Measurements from ENCODE around the gene DIO1. TPM values are rescaled to one million over a fixed set of nuclear protein-coding genes. Genes with fewer than 3 reads are reported as not detected.

Gene DIO1
- total RNA-seq, result 1.1 and 1.3 TPM in 2 replicates
- long read RNA-seq, partial matches to known transcripts, result 0 of 3 reads
- long read RNA-seq, other reads (novel, unspliced or antisense), result 0 of 3 reads

GRCh38 chr1:53893999-53894636, at the start of gene DIO1:
Gene DIO1, plus strand, starts transcription at chr1:53894187. Its CDS starts 24 bp downstream, at chr1:53894211.
- no peak for DNase-seq (ENCODE audit: low spot score, unreplicated experiment)
- Mint-ChIP-seq H3K27me3 (no peaks in the 10 kb centered on the region), H3K4me1 (ENCODE audit: low read depth) (peaks cover 15% of the 10 kb centered on the region), H3K4me3 (ENCODE audit: low read depth) (no peak within 1 kb of the TSS), H3K27ac (peak within 1 kb of the TSS; percentile 81), H3K36me3 (ENCODE audit: insufficient read depth) (no peaks in the 10 kb centered on the region), H3K9me3 (ENCODE audit: low read depth) (no peaks in the 10 kb centered on the region)
- TF ChIP-seq, protein P1, sequence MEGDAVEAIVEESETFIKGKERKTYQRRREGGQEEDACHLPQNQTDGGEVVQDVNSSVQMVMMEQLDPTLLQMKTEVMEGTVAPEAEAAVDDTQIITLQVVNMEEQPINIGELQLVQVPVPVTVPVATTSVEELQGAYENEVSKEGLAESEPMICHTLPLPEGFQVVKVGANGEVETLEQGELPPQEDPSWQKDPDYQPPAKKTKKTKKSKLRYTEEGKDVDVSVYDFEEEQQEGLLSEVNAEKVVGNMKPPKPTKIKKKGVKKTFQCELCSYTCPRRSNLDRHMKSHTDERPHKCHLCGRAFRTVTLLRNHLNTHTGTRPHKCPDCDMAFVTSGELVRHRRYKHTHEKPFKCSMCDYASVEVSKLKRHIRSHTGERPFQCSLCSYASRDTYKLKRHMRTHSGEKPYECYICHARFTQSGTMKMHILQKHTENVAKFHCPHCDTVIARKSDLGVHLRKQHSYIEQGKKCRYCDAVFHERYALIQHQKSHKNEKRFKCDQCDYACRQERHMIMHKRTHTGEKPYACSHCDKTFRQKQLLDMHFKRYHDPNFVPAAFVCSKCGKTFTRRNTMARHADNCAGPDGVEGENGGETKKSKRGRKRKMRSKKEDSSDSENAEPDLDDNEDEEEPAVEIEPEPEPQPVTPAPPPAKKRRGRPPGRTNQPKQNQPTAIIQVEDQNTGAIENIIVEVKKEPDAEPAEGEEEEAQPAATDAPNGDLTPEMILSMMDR (IDR thresholded peaks at IDR 0.05; ENCODE audit: unreplicated experiment), result no peak

DNA sequence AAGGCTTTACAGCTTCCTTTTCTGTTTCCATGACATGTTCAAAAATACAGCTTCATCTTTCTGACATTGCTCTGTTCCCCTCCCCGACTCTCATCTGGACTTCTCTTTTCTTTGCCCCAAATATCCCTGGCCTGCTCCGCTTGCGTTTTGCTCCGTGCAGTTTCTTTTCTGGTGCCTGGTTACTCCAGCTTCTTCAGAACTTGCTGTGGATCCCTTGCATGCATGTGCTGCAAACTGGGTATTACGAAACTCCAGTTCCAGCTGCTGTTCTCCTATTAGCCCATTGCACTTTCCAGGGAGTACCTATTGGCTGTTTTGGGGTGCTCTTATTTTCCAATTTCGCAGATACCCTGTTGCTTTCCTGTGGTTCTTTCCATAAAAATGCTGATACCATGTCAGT, 46.0 kb upstream of the DIO1 start:
- Mint-ChIP-seq H3K27ac (no peak overlapping the region), H3K4me3 (ENCODE audit: low read depth) (no peak overlapping the region), H3K36me3 (ENCODE audit: insufficient read depth) (peaks cover 10% of the 10 kb centered on the region), H3K27me3 (no peaks in the 10 kb centered on the region), H3K9me3 (ENCODE audit: low read depth) (no peaks in the 10 kb centered on the region), H3K4me1 (ENCODE audit: low read depth) (no peaks in the 10 kb centered on the region)
- no peak for DNase-seq (ENCODE audit: low spot score, unreplicated experiment)
- TF ChIP-seq, protein P1 (IDR thresholded peaks at IDR 0.05; ENCODE audit: unreplicated experiment), result no peak

GRCh38 chr1:53850082-53850673, 43.8 kb upstream of the DIO1 start:
- Mint-ChIP-seq H3K27ac (no peak overlapping the region), H3K4me1 (ENCODE audit: low read depth) (no peaks in the 10 kb centered on the region), H3K9me3 (ENCODE audit: low read depth) (no peaks in the 10 kb centered on the region), H3K27me3 (no peaks in the 10 kb centered on the region), H3K4me3 (ENCODE audit: low read depth) (no peak overlapping the region), H3K36me3 (ENCODE audit: insufficient read depth) (peaks cover 13% of the 10 kb centered on the region)
- no peak for DNase-seq (ENCODE audit: low spot score, unreplicated experiment)
- TF ChIP-seq, protein P1 (IDR thresholded peaks at IDR 0.05; ENCODE audit: unreplicated experiment), result no peak

- Mint-ChIP-seq H3K9me3 (ENCODE audit: low read depth) (no peaks in the 10 kb centered on the region), H3K27me3 (no peaks in the 10 kb centered on the region), H3K36me3 (ENCODE audit: insufficient read depth) (peaks cover 13% of the 10 kb centered on the region), H3K27ac (no peak overlapping the region), H3K4me3 (ENCODE audit: low read depth) (no peak overlapping the region), H3K4me1 (ENCODE audit: low read depth) (no peaks in the 10 kb centered on the region)
- TF ChIP-seq, protein P1 (IDR thresholded peaks at IDR 0.05; ENCODE audit: unreplicated experiment), result no peak
- DNase-seq (ENCODE audit: low spot score, unreplicated experiment), result no peak
Measured at GRCh38 chr1:53851571-53852285, 42.3 kb upstream of the DIO1 start.

GRCh38 chr1:53860967-53861411, 33.0 kb upstream of the DIO1 start:
- Mint-ChIP-seq H3K9me3 (ENCODE audit: low read depth) (no peaks in the 10 kb centered on the region), H3K27me3 (no peaks in the 10 kb centered on the region), H3K36me3 (ENCODE audit: insufficient read depth) (peaks cover 7% of the 10 kb centered on the region), H3K4me1 (ENCODE audit: low read depth) (peaks cover 1% of the 10 kb centered on the region), H3K4me3 (ENCODE audit: low read depth) (no peak overlapping the region), H3K27ac (peak overlapping the region; percentile 7)
- TF ChIP-seq, protein P1 (IDR thresholded peaks at IDR 0.05; ENCODE audit: unreplicated experiment), result peak; percentile 89
- DNase-seq (ENCODE audit: low spot score, unreplicated experiment), result peak; percentile 12
